IPS-15b (cell line): ENCODE results near the gene PCDHA1.
"Not testable (repeated sequence)": the region's sequence is repeated elsewhere in the genome, so short reads cannot be mapped to it uniquely, and the experiment has no call there.

ENCODE experiments used
- H3K27me3 ChIP-seq: one replicate; pipeline ENCODE4 v1.6.1; 2013; ENCODE audit warnings: low read length; ENCODE audit not compliant: control insufficient read depth, insufficient read depth
- H3K36me3 ChIP-seq: one replicate; pipeline ENCODE4 v1.6.1; 2013; ENCODE audit warnings: low read length; ENCODE audit not compliant: control insufficient read depth, insufficient read depth
- H3K4me1 ChIP-seq: one replicate; pipeline ENCODE4 v1.6.1; 2013; ENCODE audit warnings: mild to moderate bottlenecking, low read length; ENCODE audit not compliant: control insufficient read depth, insufficient read depth
- H3K4me3 ChIP-seq: one replicate; pipeline ENCODE4 v1.5.1; 2013; ENCODE audit warnings: low read depth, low read length
- H3K9ac ChIP-seq: one replicate; pipeline ENCODE4 v1.6.1; 2013; ENCODE audit warnings: low read depth, mild to moderate bottlenecking, low read length
- H3K9me3 ChIP-seq: one replicate; pipeline ENCODE4 v1.6.1; 2013; ENCODE audit warnings: mild to moderate bottlenecking, low read length; ENCODE audit not compliant: control insufficient read depth, insufficient read depth

Gene PCDHA1

GRCh38 chr5:140868721-140869554, 83.0 kb downstream of the PCDHA1 start, which contains the start of gene PCDHA11:
TSS of gene PCDHA11 (plus strand) at chr5:140868957. CDS start at chr5:140869104, 147 bp downstream.
- Histone ChIP-seq H3K9me3 (no peaks in the 10 kb centered on the region), H3K9ac (peak within 1 kb of the TSS; percentile 0), H3K4me3 (peak within 1 kb of the TSS; percentile 45)

GRCh38 chr5:140869555-140869886, 83.6 kb downstream of the PCDHA1 start:
- no peaks in the 10 kb centered on the region for H3K27me3 ChIP-seq
- no peaks in the 10 kb centered on the region for H3K36me3 ChIP-seq
- peaks cover 3% of the 10 kb centered on the region for H3K4me1 ChIP-seq
- H3K9ac ChIP-seq: no peak overlapping the region
- H3K4me3 ChIP-seq: peak overlapping the region; percentile 45
- H3K9me3 ChIP-seq: no peaks in the 10 kb centered on the region

More at GRCh38 chr5:140868721-140869554, 83.0 kb downstream of the PCDHA1 start, which contains the start of gene PCDHA11:
- Histone ChIP-seq H3K36me3 (no peaks in the 10 kb centered on the region), H3K4me1 (no peaks in the 10 kb centered on the region), H3K27me3 (no peaks in the 10 kb centered on the region)

- H3K4me1 ChIP-seq: peaks cover 3% of the 10 kb centered on the region
- no peaks in the 10 kb centered on the region for H3K9me3 ChIP-seq
- no peaks in the 10 kb centered on the region for H3K27me3 ChIP-seq
- H3K36me3 ChIP-seq: no peaks in the 10 kb centered on the region
- H3K9ac ChIP-seq: no peak overlapping the region
- no peak overlapping the region for H3K4me3 ChIP-seq
These were observed 84.6 kb downstream of the PCDHA1 start for GRCh38 chr5:140870221-140871201.

GRCh38 chr5:140875085-140876065, 89.4 kb downstream of the PCDHA1 start, which contains the start of gene PCDHA12:
TSS of gene PCDHA12 (plus strand) at chr5:140875308. CDS start at chr5:140875473, 165 bp downstream.
- Histone ChIP-seq H3K4me3 (peak within 1 kb of the TSS; percentile 60), H3K27me3 (no peaks in the 10 kb centered on the region), H3K9me3 (no peaks in the 10 kb centered on the region), H3K9ac (peak within 1 kb of the TSS; percentile 38), H3K36me3 (no peaks in the 10 kb centered on the region), H3K4me1 (peaks cover 3% of the 10 kb centered on the region)

GRCh38 chr5:140876541-140877261, 90.8 kb downstream of the PCDHA1 start:
- not testable (repeated sequence) for H3K36me3 ChIP-seq, H3K4me3 ChIP-seq, H3K9ac ChIP-seq, H3K4me1 ChIP-seq, H3K27me3 ChIP-seq, H3K9me3 ChIP-seq

- Histone ChIP-seq H3K4me1 (peaks cover 3% of the 10 kb centered on the region), H3K9me3 (no peaks in the 10 kb centered on the region), H3K4me3 (no peak overlapping the region), H3K9ac (no peak overlapping the region), H3K36me3 (no peaks in the 10 kb centered on the region), H3K27me3 (no peaks in the 10 kb centered on the region)
These were observed 91.3 kb downstream of the PCDHA1 start for GRCh38 chr5:140877262-140877581.

- Histone ChIP-seq H3K4me3 (peak within 1 kb of the TSS; percentile 26), H3K9me3 (no peaks in the 10 kb centered on the region), H3K4me1 (no peaks in the 10 kb centered on the region), H3K27me3 (no peaks in the 10 kb centered on the region), H3K9ac (no peak within 1 kb of the TSS), H3K36me3 (no peaks in the 10 kb centered on the region)
These were observed 96.1 kb downstream of the PCDHA1 start, which contains the start of gene PCDHA13 for GRCh38 chr5:140881889-140882590. TSS of gene PCDHA13 (plus strand) at chr5:140882124. CDS start at chr5:140882269, 145 bp downstream.

- Histone ChIP-seq H3K36me3 (no peaks in the 10 kb centered on the region), H3K4me1 (no peaks in the 10 kb centered on the region), H3K9ac (no peak overlapping the region), H3K4me3 (peak overlapping the region; percentile 26), H3K27me3 (no peaks in the 10 kb centered on the region), H3K9me3 (no peaks in the 10 kb centered on the region)
These were observed 96.6 kb downstream of the PCDHA1 start for GRCh38 chr5:140882591-140882899.

GRCh38 chr5:140883373-140883772, 97.4 kb downstream of the PCDHA1 start:
- Histone ChIP-seq H3K36me3 (no peaks in the 10 kb centered on the region), H3K9ac (no peak overlapping the region), H3K9me3 (no peaks in the 10 kb centered on the region), H3K4me1 (no peaks in the 10 kb centered on the region), H3K27me3 (no peaks in the 10 kb centered on the region), H3K4me3 (no peak overlapping the region)

- H3K4me3 ChIP-seq: no peak overlapping the region
- no peaks in the 10 kb centered on the region for H3K9me3 ChIP-seq
- no peaks in the 10 kb centered on the region for H3K36me3 ChIP-seq
- H3K27me3 ChIP-seq: no peaks in the 10 kb centered on the region
- no peaks in the 10 kb centered on the region for H3K4me1 ChIP-seq
- no peak overlapping the region for H3K9ac ChIP-seq
These were observed 98.2 kb downstream of the PCDHA1 start for GRCh38 chr5:140883927-140884697.
